Osteoblast (primary cell): ENCODE measurements around the gene S1PR5. TPM values are rescaled to one million over a fixed set of nuclear protein-coding genes. Genes with fewer than 3 reads are reported as not detected.

Experiments used
- DNase-seq: peaks from one replicate; pipeline ENCODE4 v3.0.0; 2011; ENCODE audit warnings: low spot score, mixed read lengths; ENCODE audit not compliant: insufficient read length; ENCODE audit errors: missing footprints
- H2AFZ ChIP-seq: 2 replicates; pipeline ENCODE4 v1.6.0; 2011; ENCODE audit warnings: mild to moderate bottlenecking, low read length
- H3K27ac ChIP-seq: 2 replicates; pipeline ENCODE4 v1.5.1; 2011; ENCODE audit warnings: mild to moderate bottlenecking, low read depth, low read length, moderate library complexity
- H3K27me3 ChIP-seq: 2 replicates; pipeline ENCODE4 v1.6.0; 2012; ENCODE audit warnings: mild to moderate bottlenecking, control low read depth, inconsistent platforms, low read length, moderate library complexity; ENCODE audit not compliant: insufficient read depth
- H3K36me3 ChIP-seq: 2 replicates; pipeline ENCODE4 v1.5.1; 2011; ENCODE audit warnings: mild to moderate bottlenecking, low read length, control low read depth, moderate library complexity; ENCODE audit not compliant: insufficient read depth
- H3K4me1 ChIP-seq: 2 replicates; pipeline ENCODE4 v1.5.1; 2011; ENCODE audit warnings: mild to moderate bottlenecking, low read length, control low read depth, moderate library complexity; ENCODE audit not compliant: insufficient read depth
- H3K4me2 ChIP-seq: 2 replicates; pipeline ENCODE4 v1.6.0; 2011; ENCODE audit warnings: mild to moderate bottlenecking, low read length; ENCODE audit not compliant: insufficient read depth
- H3K4me3 ChIP-seq: fragments of 200-600 bp; sonication (generic); 3 replicates; pipeline ENCODE4 v1.5.1; 2012; ENCODE audit warnings: mild to moderate bottlenecking, low read length, inconsistent platforms; ENCODE audit not compliant: insufficient read depth
- H3K79me2 ChIP-seq: 2 replicates; pipeline ENCODE4 v1.6.0; 2012; ENCODE audit warnings: mild to moderate bottlenecking, low read length, control low read depth, inconsistent platforms; ENCODE audit not compliant: insufficient read depth
- H3K9me3 ChIP-seq: 2 replicates; pipeline ENCODE4 v1.5.1; 2011; ENCODE audit warnings: low read depth, low read length, control low read depth
- H4K20me1 ChIP-seq: 2 replicates; pipeline ENCODE4 v1.6.0; 2012; ENCODE audit warnings: mild to moderate bottlenecking, low read length, control low read depth; ENCODE audit not compliant: insufficient read depth
- CTCF ChIP-seq: IDR thresholded peaks from 2 replicates; pipeline ENCODE4 v1.5.1; 2011; ENCODE audit warnings: mild to moderate bottlenecking, low read depth, low read length, moderate library complexity; ENCODE audit errors: extremely low read depth
- total RNA-seq: library from RNA; depleted of rRNA; stranded (reverse); fragments of >200 nt; gene quantifications from 2 replicates; pipeline ENCODE4 v1.2.3, GENCODE V29; 2012

The S1PR5 gene
- 0.29 and 0.36 TPM in 2 replicates for total RNA-seq

GRCh38 chr19:10517361-10517759 is at the start of gene S1PR5:
Gene S1PR5, minus strand, starts transcription at chr19:10517447. Its CDS starts 2,436 bp downstream, at chr19:10515011.
- no peaks in the 10 kb centered on the region for H3K79me2 ChIP-seq
- peak within 1 kb of the TSS; percentile 67 for H3K4me3 ChIP-seq
- no peaks in the 10 kb centered on the region for H3K9me3 ChIP-seq
- H3K4me1 ChIP-seq, result peaks cover 18% of the 10 kb centered on the region
- peaks cover 34% of the 10 kb centered on the region for H3K27me3 ChIP-seq
- TF ChIP-seq CTCF, result no peak
- peak; percentile 89 for DNase-seq
- peak within 1 kb of the TSS; percentile 86 for H3K4me2 ChIP-seq
- H3K27ac ChIP-seq, result no peak within 1 kb of the TSS
- no peaks in the 10 kb centered on the region for H4K20me1 ChIP-seq
- no peaks in the 10 kb centered on the region for H3K36me3 ChIP-seq
- H2AFZ ChIP-seq, result peak within 1 kb of the TSS; percentile 70

- peaks cover 9% of the 10 kb centered on the region for H3K36me3 ChIP-seq
- H3K9me3 ChIP-seq, result no peaks in the 10 kb centered on the region
- H3K27me3 ChIP-seq, result no peaks in the 10 kb centered on the region
- peaks cover 33% of the 10 kb centered on the region for H3K4me1 ChIP-seq
- peak overlapping the region; percentile 81 for H3K4me2 ChIP-seq
- TF ChIP-seq CTCF, result no peak
- no peaks in the 10 kb centered on the region for H4K20me1 ChIP-seq
- peak overlapping the region; percentile 93 for H3K4me3 ChIP-seq
- H2AFZ ChIP-seq, result peak overlapping the region; percentile 86
- H3K79me2 ChIP-seq, result peaks cover 28% of the 10 kb centered on the region
- H3K27ac ChIP-seq, result peak overlapping the region; percentile 65
- no peak for DNase-seq
Observed at GRCh38 chr19:10566658-10567410, 49.6 kb upstream of the S1PR5 start.

- peak overlapping the region; percentile 86 for H2AFZ ChIP-seq
- no peaks in the 10 kb centered on the region for H3K9me3 ChIP-seq
- no peak for DNase-seq
- peak overlapping the region; percentile 65 for H3K27ac ChIP-seq
- no peaks in the 10 kb centered on the region for H4K20me1 ChIP-seq
- H3K27me3 ChIP-seq, result no peaks in the 10 kb centered on the region
- peaks cover 9% of the 10 kb centered on the region for H3K36me3 ChIP-seq
- H3K4me3 ChIP-seq, result peak overlapping the region; percentile 93
- TF ChIP-seq CTCF, result no peak
- peak overlapping the region; percentile 81 for H3K4me2 ChIP-seq
- H3K4me1 ChIP-seq, result peaks cover 33% of the 10 kb centered on the region
- peaks cover 28% of the 10 kb centered on the region for H3K79me2 ChIP-seq
Observed at GRCh38 chr19:10566408-10566657, 49.1 kb upstream of the S1PR5 start.

GRCh38 chr19:10565567-10566407 is 48.5 kb upstream of the S1PR5 start, which contains the start of gene KRI1:
Gene KRI1, minus strand, starts transcription at chr19:10566010. Its CDS starts 11 bp downstream, at chr19:10565999.
- TF ChIP-seq CTCF, result peak; percentile 15
- Histone ChIP-seq H3K79me2 (peaks cover 28% of the 10 kb centered on the region), H3K4me1 (peaks cover 33% of the 10 kb centered on the region), H2AFZ (peak within 1 kb of the TSS; percentile 86), H3K4me2 (peak within 1 kb of the TSS; percentile 81), H3K9me3 (no peaks in the 10 kb centered on the region), H3K4me3 (peak within 1 kb of the TSS; percentile 93), H3K27ac (peak within 1 kb of the TSS; percentile 66), H3K27me3 (no peaks in the 10 kb centered on the region), H3K36me3 (peaks cover 14% of the 10 kb centered on the region), H4K20me1 (no peaks in the 10 kb centered on the region)
- peak; percentile 100 for DNase-seq
